Posterior cingulate gyrus (tissue), 11 donors: Measurements from ENCODE around the gene SLC26A8.

Source experiments
- DNase-seq, 10 donors: peaks; one replicate each; pipeline versions ENCODE4 v3.0.0 to v3.0.0-alpha.2; 2020 to 2021; ENCODE audit warnings: mixed read lengths in 3 of 10
- intact Hi-C: fragments of 100-400 bp; cut with DNase I; formaldehyde crosslinking; loops from one replicate; pipeline ENCODE4 v1.15.1; 2023

SLC26A8 gene

DNA sequence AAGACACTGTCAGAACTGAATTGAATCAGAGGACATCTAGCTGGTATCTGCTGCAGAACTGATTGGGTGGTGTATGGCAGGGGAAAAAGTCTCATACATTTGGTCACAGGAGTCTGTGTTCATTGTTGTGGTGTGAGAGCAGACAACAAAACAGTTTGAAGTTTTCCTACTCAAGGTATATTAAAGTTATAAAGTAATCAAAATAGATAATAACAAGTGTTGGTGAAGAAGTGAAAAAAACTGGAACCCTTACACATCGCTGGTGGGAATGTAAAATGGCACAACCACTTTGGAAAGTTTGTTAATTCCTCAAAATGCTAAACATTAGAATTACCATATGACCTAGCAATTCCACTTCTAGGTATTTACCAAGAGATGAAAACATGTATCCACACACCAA, 128.2 kb downstream of the SLC26A8 start:
- intact Hi-C loops, result no loop called here
- no peak for DNase-seq

DNA sequence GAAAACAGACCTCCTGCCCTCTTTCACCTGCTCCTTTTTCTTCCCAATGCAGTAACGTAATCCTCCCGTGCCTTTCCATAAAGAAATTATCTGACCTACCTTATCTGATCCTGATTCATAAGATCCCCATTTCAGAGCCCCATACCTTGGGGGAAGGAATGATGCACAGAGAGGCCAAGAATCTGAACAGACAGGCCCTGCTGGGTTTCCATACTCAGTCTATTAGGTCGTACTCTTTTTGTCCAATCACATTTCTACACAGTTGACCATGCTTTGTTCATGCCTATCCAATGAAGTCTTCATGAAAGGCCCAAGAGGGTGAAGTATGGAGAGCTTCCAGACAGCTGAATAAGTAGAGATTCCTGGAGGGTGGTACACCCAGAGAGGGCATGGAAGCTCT, 128.9 kb downstream of the SLC26A8 start:
- DNase-seq, result no peak
- intact Hi-C loops, result no loop called here

DNA sequence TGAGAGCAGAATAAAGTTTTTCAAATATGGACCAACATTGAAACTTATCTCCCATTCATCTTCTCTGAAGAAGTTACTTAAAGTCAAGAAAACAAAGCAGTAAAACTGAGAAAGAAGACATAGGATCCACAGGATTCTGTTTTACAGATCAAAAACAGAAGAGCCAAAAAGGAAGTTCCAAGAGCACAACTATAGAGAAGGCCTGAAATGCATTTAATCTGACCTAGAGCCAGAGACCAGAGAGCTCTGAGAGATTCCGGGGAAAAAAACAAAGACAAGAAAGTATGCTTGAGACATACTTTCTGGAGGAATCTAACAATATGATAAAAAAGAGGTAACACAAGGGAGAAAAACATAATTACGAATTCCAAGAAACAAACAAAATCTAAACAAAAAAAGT, 129.7 kb downstream of the SLC26A8 start:
- intact Hi-C loops, result no loop called here
- DNase-seq, result no peak
